ENCODE results near the gene NCDN.

NCDN gene, protein sequence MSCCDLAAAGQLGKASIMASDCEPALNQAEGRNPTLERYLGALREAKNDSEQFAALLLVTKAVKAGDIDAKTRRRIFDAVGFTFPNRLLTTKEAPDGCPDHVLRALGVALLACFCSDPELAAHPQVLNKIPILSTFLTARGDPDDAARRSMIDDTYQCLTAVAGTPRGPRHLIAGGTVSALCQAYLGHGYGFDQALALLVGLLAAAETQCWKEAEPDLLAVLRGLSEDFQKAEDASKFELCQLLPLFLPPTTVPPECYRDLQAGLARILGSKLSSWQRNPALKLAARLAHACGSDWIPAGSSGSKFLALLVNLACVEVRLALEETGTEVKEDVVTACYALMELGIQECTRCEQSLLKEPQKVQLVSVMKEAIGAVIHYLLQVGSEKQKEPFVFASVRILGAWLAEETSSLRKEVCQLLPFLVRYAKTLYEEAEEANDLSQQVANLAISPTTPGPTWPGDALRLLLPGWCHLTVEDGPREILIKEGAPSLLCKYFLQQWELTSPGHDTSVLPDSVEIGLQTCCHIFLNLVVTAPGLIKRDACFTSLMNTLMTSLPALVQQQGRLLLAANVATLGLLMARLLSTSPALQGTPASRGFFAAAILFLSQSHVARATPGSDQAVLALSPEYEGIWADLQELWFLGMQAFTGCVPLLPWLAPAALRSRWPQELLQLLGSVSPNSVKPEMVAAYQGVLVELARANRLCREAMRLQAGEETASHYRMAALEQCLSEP

DNA sequence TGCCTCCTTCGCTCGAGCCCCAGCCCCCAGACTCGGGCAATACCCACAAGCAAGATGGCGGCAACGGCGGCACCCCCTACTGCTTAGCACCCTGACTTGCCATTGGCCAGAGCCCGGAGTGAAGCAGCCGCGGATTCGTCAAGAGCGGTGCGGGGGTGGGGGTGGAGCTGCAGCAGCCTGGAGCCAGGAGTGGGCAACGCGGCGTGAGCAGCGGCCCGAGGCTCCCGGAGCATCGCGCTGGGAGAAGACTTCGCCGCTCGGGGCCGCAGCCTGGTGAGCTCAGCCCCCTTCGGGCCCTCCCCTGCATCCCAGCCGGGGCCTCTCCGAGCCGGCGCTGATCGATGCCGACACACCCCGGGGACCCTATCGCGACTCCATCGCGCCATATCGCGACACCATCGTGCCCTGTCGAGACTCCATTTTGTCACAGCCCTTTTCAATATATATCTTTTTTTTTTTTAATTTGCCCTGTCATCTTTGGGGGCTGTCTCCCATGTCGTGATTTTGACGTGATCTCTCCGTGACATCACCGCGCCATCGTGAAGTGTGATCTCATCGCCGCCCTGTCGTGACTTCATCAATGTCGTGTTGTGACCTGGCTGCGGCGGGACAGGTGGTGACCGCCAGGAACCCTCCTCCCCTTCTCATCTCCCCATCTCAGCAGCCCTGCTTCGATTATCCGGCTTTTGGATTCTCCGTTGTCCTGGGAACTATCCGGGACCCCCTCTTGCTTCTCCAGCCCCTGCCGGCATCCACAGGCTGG is at the start of gene NCDN:
Gene NCDN, plus strand, starts transcription at position 189 of the 763 bp plus-strand sequence. Its CDS starts 392 bp downstream, at position 581.
- Histone ChIP-seq H3K4me3 (IDR thresholded peaks at IDR 0.05; ENCODE audit: insufficient read depth, low read depth, low read length) (peak within 1 kb of the TSS; percentile 84), H3K27ac (peak within 1 kb of the TSS; percentile 77), H2AFZ (ENCODE audit: low read depth) (peak within 1 kb of the TSS; percentile 88), H3K36me3 (ENCODE audit: insufficient read depth) (no peaks in the 10 kb centered on the region), H3K79me2 (ENCODE audit: insufficient read depth, low read depth) (peaks cover 26% of the 10 kb centered on the region; the same call in 1 of the 2 replicates), H4K20me1 (ENCODE audit: insufficient read depth) (no peaks in the 10 kb centered on the region), H3K9ac (peak within 1 kb of the TSS; percentile 93), H3K27me3 (ENCODE audit: insufficient read depth, low read depth) (no peaks in the 10 kb centered on the region), H3K4me2 (peak within 1 kb of the TSS; percentile 93), H3K4me1 (ENCODE audit: low read depth, poor library complexity, severe bottlenecking) (peaks cover 18% of the 10 kb centered on the region)
- TF ChIP-seq, protein P1, sequence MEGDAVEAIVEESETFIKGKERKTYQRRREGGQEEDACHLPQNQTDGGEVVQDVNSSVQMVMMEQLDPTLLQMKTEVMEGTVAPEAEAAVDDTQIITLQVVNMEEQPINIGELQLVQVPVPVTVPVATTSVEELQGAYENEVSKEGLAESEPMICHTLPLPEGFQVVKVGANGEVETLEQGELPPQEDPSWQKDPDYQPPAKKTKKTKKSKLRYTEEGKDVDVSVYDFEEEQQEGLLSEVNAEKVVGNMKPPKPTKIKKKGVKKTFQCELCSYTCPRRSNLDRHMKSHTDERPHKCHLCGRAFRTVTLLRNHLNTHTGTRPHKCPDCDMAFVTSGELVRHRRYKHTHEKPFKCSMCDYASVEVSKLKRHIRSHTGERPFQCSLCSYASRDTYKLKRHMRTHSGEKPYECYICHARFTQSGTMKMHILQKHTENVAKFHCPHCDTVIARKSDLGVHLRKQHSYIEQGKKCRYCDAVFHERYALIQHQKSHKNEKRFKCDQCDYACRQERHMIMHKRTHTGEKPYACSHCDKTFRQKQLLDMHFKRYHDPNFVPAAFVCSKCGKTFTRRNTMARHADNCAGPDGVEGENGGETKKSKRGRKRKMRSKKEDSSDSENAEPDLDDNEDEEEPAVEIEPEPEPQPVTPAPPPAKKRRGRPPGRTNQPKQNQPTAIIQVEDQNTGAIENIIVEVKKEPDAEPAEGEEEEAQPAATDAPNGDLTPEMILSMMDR (conservative IDR thresholded peaks at IDR 0.05; ENCODE audit: low read depth, low read length) = no peak

DNA sequence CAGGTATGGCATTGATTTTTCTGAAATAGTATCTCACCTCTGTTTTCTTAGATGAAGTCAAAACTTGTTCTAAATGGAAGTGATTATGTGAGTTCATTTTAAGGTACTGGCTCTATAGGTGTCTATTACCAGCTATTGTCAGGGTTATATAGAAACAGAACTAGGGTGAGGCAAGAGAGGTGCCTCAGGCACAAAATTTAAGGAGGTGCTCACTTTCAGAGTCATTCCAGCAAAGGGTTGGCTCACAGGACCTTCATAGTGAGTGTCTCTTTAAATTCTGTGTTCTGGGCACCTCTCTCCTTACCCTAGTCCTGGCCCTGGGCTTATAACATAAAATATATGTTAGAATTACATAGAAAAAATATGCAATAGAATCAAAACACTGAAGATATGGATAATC is 49.7 kb upstream of the NCDN start:
- H3K9ac ChIP-seq = peak overlapping the region; percentile 67; the same call in 1 of the 2 replicates
- no peaks in the 10 kb centered on the region for H3K27me3 ChIP-seq (ENCODE audit: insufficient read depth, low read depth)
- H3K36me3 ChIP-seq (ENCODE audit: insufficient read depth) = no peaks in the 10 kb centered on the region
- peaks cover 60% of the 10 kb centered on the region for H3K4me1 ChIP-seq (ENCODE audit: low read depth, poor library complexity, severe bottlenecking)
- H4K20me1 ChIP-seq (ENCODE audit: insufficient read depth) = no peaks in the 10 kb centered on the region
- peak overlapping the region; percentile 81 for H3K4me2 ChIP-seq
- H2AFZ ChIP-seq (ENCODE audit: low read depth) = no peak overlapping the region
- TF ChIP-seq, protein P1 (conservative IDR thresholded peaks at IDR 0.05; ENCODE audit: low read depth, low read length) = no peak
- H3K4me3 ChIP-seq (IDR thresholded peaks at IDR 0.05; ENCODE audit: insufficient read depth, low read depth, low read length) = peak overlapping the region; percentile 67
- H3K79me2 ChIP-seq (ENCODE audit: insufficient read depth, low read depth) = peaks cover 27% of the 10 kb centered on the region
- peak overlapping the region; percentile 95 for H3K27ac ChIP-seq

DNA sequence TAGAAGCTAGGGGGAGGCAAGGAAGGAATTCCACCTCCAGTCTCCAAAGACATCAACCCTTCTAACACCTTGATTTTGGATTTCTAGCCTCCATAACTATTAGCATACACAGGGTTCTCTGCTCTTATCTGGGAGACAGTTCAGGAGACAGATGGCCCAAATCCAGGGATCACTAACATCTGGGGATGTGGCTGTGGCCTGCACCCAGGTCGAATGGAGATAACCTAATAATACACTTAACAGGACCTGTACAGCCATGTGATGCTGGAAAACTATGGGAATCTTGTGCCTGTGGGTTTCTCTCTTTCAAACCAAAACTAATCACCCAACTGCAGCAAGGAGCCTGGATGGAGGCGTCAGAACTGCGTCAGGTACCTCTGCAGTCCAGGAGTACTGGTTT is 48.0 kb upstream of the NCDN start:
- Histone ChIP-seq H3K4me1 (ENCODE audit: low read depth, poor library complexity, severe bottlenecking) (peaks cover 57% of the 10 kb centered on the region), H3K36me3 (ENCODE audit: insufficient read depth) (no peaks in the 10 kb centered on the region), H3K79me2 (ENCODE audit: insufficient read depth, low read depth) (peaks cover 34% of the 10 kb centered on the region), H3K9ac (no peak overlapping the region), H3K27me3 (ENCODE audit: insufficient read depth, low read depth) (no peaks in the 10 kb centered on the region), H2AFZ (ENCODE audit: low read depth) (no peak overlapping the region), H4K20me1 (ENCODE audit: insufficient read depth) (no peaks in the 10 kb centered on the region), H3K4me3 (IDR thresholded peaks at IDR 0.05; ENCODE audit: insufficient read depth, low read depth, low read length) (no peak overlapping the region), H3K27ac (peak overlapping the region; percentile 95; the same call in 1 of the 2 replicates), H3K4me2 (peak overlapping the region; percentile 81; the same call in 1 of the 2 replicates)
- TF ChIP-seq, protein P1 (conservative IDR thresholded peaks at IDR 0.05; ENCODE audit: low read depth, low read length) = no peak

GRCh38 chr1:35511305-35511704 is 46.3 kb upstream of the NCDN start:
- TF ChIP-seq, protein P1 (conservative IDR thresholded peaks at IDR 0.05; ENCODE audit: low read depth, low read length) = no peak
- H2AFZ ChIP-seq (ENCODE audit: low read depth) = no peak overlapping the region
- no peaks in the 10 kb centered on the region for H4K20me1 ChIP-seq (ENCODE audit: insufficient read depth)
- no peaks in the 10 kb centered on the region for H3K27me3 ChIP-seq (ENCODE audit: insufficient read depth, low read depth)
- H3K36me3 ChIP-seq (ENCODE audit: insufficient read depth) = no peaks in the 10 kb centered on the region
- H3K4me3 ChIP-seq (IDR thresholded peaks at IDR 0.05; ENCODE audit: insufficient read depth, low read depth, low read length) = no peak overlapping the region
- H3K27ac ChIP-seq = no peak overlapping the region
- H3K4me2 ChIP-seq = no peak overlapping the region
- peaks cover 39% of the 10 kb centered on the region for H3K4me1 ChIP-seq (ENCODE audit: low read depth, poor library complexity, severe bottlenecking)
- no peak overlapping the region for H3K9ac ChIP-seq
- peaks cover 35% of the 10 kb centered on the region for H3K79me2 ChIP-seq (ENCODE audit: insufficient read depth, low read depth)

Data from KMS-11 (cell line).